Measurements from ENCODE around the gene REXO1. TPM values are rescaled to one million over a fixed set of nuclear protein-coding genes. Genes with fewer than 3 reads are reported as not detected.
A peak's percentile ranks its signal among the peaks of the same experiment; 100 is the strongest.

REXO1 gene
- total and polyA plus RNA-seq, 2 of the 13 experiments (the other 11 are each of a cell fraction or from before 2014, with no cell fraction given): 5.0 to 11.2 TPM

DNA sequence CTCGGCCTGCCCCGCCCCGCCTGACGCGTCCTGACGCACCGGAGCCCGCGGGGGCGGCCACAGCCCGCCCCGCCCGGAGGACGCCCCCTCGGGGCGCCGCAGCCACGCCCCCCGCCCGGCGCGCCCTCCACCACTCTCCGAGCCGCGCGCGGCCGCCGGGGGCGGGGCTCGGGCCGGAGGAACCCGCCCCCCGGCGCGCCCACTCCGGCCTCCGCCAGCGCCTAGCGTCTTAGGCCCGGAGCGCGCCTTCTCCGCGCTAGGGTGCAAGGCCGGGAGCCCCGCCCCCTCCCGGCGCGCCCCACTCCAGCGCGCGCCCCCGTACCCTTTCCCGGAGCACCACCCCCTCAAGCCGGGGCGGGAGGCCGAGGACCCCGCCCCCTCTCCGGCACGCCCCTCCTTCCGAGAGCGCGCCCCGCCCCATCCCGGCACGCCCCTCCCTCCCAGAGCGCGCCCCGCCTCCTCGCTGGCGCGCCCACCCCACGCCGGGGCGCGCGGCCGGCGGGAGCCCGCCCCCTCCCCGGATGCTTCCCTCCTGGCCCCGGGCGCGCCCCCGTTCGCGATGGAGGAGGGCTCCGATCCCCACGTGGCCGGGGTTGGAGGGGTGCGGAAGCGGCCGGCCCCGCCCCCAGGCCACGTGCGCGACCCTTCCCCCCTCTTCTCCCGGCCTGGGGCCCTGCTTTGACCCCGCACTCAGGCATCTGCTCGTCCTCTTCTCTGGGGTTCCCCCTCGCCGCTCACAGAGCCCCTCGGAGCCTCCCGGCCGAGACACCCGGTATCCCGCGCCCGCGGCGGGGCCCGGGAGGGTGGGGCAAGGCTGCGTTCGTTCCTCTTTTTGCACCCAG is 15.6 kb upstream of the REXO1 start (continued):
- TF ChIP-seq, protein P1, sequence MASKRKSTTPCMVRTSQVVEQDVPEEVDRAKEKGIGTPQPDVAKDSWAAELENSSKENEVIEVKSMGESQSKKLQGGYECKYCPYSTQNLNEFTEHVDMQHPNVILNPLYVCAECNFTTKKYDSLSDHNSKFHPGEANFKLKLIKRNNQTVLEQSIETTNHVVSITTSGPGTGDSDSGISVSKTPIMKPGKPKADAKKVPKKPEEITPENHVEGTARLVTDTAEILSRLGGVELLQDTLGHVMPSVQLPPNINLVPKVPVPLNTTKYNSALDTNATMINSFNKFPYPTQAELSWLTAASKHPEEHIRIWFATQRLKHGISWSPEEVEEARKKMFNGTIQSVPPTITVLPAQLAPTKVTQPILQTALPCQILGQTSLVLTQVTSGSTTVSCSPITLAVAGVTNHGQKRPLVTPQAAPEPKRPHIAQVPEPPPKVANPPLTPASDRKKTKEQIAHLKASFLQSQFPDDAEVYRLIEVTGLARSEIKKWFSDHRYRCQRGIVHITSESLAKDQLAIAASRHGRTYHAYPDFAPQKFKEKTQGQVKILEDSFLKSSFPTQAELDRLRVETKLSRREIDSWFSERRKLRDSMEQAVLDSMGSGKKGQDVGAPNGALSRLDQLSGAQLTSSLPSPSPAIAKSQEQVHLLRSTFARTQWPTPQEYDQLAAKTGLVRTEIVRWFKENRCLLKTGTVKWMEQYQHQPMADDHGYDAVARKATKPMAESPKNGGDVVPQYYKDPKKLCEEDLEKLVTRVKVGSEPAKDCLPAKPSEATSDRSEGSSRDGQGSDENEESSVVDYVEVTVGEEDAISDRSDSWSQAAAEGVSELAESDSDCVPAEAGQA (IDR thresholded peaks at IDR 0.05; ENCODE audit: low read depth): 0 out of 2 replicates have a peak, but pooled peaks have one; percentile 45
- TF ChIP-seq, protein P1 (CRISPR knock-in tag; IDR thresholded peaks at IDR 0.05; ENCODE audit: borderline replicate concordance): no peak
- peak; percentile 84 for TF ChIP-seq YEATS4 (CRISPR knock-in tag; IDR thresholded peaks at IDR 0.05; ENCODE audit: borderline replicate concordance)
- no peak for TF ChIP-seq ZNF782 (CRISPR knock-in tag; IDR thresholded peaks at IDR 0.05; ENCODE audit: borderline replicate concordance)
- TF ChIP-seq ZFP82 (CRISPR knock-in tag; IDR thresholded peaks at IDR 0.05; ENCODE audit: borderline replicate concordance): 0 out of 2 replicates have a peak, but pooled peaks have one; percentile 26
- TF ChIP-seq, protein P2, sequence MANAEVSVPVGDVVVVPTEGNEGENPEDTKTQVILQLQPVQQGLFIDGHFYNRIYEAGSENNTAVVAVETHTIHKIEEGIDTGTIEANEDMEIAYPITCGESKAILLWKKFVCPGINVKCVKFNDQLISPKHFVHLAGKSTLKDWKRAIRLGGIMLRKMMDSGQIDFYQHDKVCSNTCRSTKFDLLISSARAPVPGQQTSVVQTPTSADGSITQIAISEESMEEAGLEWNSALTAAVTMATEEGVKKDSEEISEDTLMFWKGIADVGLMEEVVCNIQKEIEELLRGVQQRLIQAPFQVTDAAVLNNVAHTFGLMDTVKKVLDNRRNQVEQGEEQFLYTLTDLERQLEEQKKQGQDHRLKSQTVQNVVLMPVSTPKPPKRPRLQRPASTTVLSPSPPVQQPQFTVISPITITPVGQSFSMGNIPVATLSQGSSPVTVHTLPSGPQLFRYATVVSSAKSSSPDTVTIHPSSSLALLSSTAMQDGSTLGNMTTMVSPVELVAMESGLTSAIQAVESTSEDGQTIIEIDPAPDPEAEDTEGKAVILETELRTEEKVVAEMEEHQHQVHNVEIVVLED (CRISPR knock-in tag; IDR thresholded peaks at IDR 0.05; ENCODE audit: borderline replicate concordance): peak; percentile 8; the same call in 1 of the 2 replicates
- TF ChIP-seq, protein P3, sequence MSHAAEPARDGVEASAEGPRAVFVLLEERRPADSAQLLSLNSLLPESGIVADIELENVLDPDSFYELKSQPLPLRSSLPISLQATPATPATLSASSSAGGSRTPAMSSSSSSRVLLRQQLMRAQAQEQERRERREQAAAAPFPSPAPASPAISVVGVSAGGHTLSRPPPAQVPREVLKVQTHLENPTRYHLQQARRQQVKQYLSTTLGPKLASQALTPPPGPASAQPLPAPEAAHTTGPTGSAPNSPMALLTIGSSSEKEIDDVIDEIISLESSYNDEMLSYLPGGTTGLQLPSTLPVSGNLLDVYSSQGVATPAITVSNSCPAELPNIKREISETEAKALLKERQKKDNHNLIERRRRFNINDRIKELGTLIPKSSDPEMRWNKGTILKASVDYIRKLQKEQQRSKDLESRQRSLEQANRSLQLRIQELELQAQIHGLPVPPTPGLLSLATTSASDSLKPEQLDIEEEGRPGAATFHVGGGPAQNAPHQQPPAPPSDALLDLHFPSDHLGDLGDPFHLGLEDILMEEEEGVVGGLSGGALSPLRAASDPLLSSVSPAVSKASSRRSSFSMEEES (CRISPR knock-in tag; IDR thresholded peaks at IDR 0.05): peak; percentile 82
- TF ChIP-seq DR1 (CRISPR knock-in tag; IDR thresholded peaks at IDR 0.05): peak; percentile 41; the same call in 1 of the 2 replicates
- no peak for TF ChIP-seq PLRG1 (conservative IDR thresholded peaks at IDR 0.05)
- TF ChIP-seq, protein P4, sequence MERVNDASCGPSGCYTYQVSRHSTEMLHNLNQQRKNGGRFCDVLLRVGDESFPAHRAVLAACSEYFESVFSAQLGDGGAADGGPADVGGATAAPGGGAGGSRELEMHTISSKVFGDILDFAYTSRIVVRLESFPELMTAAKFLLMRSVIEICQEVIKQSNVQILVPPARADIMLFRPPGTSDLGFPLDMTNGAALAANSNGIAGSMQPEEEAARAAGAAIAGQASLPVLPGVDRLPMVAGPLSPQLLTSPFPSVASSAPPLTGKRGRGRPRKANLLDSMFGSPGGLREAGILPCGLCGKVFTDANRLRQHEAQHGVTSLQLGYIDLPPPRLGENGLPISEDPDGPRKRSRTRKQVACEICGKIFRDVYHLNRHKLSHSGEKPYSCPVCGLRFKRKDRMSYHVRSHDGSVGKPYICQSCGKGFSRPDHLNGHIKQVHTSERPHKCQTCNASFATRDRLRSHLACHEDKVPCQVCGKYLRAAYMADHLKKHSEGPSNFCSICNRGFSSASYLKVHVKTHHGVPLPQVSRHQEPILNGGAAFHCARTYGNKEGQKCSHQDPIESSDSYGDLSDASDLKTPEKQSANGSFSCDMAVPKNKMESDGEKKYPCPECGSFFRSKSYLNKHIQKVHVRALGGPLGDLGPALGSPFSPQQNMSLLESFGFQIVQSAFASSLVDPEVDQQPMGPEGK (CRISPR knock-in tag; IDR thresholded peaks at IDR 0.05): peak; percentile 81
- TF ChIP-seq ZNF605 (CRISPR knock-in tag; IDR thresholded peaks at IDR 0.05): peak; percentile 36; the same call in 1 of the 2 replicates
- peak; percentile 21; the same call in 1 of the 2 replicates for TF ChIP-seq GABPA (IDR thresholded peaks at IDR 0.05; ENCODE audit: low read depth, low read length)
- peak; percentile 44; the same call in 1 of the 2 replicates for TF ChIP-seq GABPA (CRISPR knock-in tag; IDR thresholded peaks at IDR 0.05; ENCODE audit: low read depth)
- TF ChIP-seq, protein P5, sequence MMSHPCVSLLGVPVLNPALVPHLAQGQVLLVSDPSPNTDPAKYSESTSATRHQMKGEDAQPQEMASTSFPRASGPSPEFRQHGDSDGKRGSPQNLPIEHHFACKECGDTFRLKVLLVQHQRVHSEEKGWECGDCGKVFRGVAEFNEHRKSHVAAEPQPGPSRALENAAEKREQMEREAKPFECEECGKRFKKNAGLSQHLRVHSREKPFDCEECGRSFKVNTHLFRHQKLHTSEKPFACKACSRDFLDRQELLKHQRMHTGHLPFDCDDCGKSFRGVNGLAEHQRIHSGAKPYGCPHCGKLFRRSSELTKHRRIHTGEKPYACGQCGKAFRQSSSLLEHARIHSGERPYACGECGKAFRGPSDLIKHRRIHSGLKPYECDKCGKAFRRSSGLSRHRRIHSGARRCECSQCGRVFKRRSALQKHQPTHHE (CRISPR knock-in tag; IDR thresholded peaks at IDR 0.05; ENCODE audit: borderline replicate concordance): 0 out of 2 replicates have a peak, but pooled peaks have one; percentile 62
- TF ChIP-seq HDAC2 (CRISPR knock-in tag; IDR thresholded peaks at IDR 0.05): 0 out of 2 replicates have a peak, but pooled peaks have one; percentile 14

Measured in HepG2 (cell line).